ENCODE results near the gene NCOR2. TPM values are rescaled to one million over a fixed set of nuclear protein-coding genes. Genes with fewer than 3 reads are reported as not detected.

NCOR2 gene
- total RNA-seq, 1 donor from 2014 or later = 132 TPM

DNA sequence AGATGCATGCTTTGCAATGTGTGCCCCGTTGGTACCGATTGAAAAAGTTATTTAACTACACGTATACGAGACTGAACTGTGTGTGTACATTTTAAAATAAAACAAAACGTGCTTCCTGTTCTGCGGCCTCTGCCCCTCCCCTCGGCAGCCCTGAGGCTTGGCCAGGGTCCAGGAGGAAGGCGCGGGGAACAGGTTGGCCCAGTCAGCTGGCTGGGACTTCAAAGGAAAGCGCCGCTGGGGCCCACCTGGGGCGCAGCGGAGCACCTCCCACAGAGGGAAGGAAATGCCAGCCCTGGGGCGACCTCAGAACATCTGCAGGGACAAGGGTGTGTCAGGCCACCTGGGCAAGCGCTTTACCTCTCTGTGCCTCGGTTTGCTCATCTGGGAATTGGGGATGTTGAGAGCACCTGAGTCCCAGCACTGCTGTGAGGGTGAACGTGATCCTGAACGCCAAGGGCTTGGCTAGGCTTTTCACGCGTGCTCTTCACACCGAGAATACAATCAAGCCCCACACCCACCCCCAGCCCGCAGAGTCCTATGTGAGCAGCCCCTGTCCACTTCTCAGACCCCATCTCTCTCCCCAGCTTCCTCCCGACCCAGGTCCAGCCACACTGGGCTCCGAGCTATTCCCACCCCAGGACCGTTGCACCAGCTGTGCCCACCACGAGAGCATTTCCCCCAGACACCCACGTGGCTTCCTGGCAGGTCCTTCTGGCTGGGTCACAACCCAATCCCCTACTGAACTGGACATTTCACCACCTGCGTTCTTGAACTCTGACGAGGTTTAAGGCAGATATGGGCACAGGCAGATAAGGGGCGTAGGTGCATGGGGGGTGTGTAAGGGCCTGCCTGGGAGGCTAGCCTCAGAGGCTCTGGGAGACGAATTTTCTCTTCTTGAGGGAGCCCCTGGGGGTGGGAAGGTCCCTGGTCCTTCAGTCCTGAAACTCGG lies 41.9 kb upstream of the NCOR2 start:
- H3K27ac Mint-ChIP-seq (ENCODE audit: unreplicated experiment) = no peak overlapping the region
- peaks cover 3% of the 10 kb centered on the region for H3K36me3 Mint-ChIP-seq (ENCODE audit: low read depth, unreplicated experiment)

DNA sequence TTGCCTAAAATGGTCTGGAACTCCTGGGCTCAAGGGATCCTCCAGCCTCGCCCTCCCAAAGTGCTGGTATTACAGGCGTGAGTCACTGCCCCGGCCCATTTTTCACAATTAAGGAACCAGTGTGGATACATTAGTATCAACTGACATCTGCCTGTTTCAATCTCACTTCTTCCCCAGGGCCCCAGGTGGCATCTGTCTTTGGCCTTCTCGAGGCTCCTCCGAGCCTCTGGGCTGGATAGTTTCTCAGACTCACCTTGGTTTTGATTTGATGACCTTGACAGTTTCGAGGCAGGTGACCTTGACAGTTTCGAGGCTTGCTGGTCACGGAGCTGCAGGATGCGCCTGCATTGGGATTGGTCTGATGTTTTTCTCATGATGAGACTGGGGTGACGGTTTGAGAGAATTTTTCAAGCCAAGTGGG lies 41.0 kb upstream of the NCOR2 start:
- H3K27me3 Mint-ChIP-seq (ENCODE audit: unreplicated experiment) = peaks cover 7% of the 10 kb centered on the region
- no peak overlapping the region for H3K27ac Mint-ChIP-seq (ENCODE audit: unreplicated experiment)
- H3K9me3 Mint-ChIP-seq (ENCODE audit: unreplicated experiment) = no peaks in the 10 kb centered on the region

More for the DNA sequence above, 41.9 kb upstream of the NCOR2 start:
- peaks cover 10% of the 10 kb centered on the region for H3K4me1 Mint-ChIP-seq (ENCODE audit: unreplicated experiment)
- no peaks in the 10 kb centered on the region for H3K9me3 Mint-ChIP-seq (ENCODE audit: unreplicated experiment)
- H3K4me3 Mint-ChIP-seq (ENCODE audit: unreplicated experiment) = no peak overlapping the region
- TF ChIP-seq, protein P1, sequence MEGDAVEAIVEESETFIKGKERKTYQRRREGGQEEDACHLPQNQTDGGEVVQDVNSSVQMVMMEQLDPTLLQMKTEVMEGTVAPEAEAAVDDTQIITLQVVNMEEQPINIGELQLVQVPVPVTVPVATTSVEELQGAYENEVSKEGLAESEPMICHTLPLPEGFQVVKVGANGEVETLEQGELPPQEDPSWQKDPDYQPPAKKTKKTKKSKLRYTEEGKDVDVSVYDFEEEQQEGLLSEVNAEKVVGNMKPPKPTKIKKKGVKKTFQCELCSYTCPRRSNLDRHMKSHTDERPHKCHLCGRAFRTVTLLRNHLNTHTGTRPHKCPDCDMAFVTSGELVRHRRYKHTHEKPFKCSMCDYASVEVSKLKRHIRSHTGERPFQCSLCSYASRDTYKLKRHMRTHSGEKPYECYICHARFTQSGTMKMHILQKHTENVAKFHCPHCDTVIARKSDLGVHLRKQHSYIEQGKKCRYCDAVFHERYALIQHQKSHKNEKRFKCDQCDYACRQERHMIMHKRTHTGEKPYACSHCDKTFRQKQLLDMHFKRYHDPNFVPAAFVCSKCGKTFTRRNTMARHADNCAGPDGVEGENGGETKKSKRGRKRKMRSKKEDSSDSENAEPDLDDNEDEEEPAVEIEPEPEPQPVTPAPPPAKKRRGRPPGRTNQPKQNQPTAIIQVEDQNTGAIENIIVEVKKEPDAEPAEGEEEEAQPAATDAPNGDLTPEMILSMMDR (IDR thresholded peaks at IDR 0.05; ENCODE audit: unreplicated experiment) = no peak
- peaks cover 6% of the 10 kb centered on the region for H3K27me3 Mint-ChIP-seq (ENCODE audit: unreplicated experiment)
- DNase-seq (ENCODE audit: low spot score) = no peak

DNA sequence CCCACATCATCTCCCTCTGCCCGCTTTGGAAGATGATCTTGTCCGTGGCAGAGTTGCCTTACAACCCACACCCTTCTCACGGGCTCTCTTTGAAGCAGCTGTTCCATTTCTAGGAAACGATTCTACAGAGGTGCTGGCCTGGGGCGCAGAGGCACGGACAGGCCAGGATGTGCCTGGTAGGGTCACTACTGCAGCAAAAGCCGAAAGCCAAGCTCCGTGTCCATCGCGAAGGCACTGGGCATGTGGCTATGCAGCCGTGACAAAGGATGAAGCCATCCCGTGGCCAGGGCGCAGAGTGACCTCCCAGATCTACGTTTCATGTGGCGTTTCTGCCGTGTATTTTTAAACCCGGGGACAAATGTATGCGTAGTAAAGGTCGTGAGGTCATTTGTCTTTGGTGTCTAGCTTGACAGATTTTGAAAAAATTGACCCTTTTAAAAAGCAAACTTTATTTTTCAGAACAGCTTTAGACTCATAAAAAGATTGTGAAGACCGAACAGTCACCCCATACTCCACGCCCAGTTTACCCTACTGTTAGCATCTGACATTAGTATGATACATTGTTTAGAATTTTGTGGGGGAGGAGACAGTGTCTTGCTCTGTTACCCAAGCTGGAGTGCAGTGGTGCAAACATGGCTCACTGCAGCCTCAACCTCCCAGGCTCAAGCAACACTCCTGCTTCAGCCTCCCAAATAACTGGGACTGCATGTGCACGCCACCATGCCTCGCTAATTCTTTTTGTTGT lies 40.4 kb upstream of the NCOR2 start:
- Mint-ChIP-seq H3K27me3 (ENCODE audit: unreplicated experiment) (peaks cover 7% of the 10 kb centered on the region), H3K9me3 (ENCODE audit: unreplicated experiment) (no peaks in the 10 kb centered on the region), H3K27ac (ENCODE audit: unreplicated experiment) (no peak overlapping the region), H3K36me3 (ENCODE audit: low read depth, unreplicated experiment) (peaks cover 3% of the 10 kb centered on the region), H3K4me1 (ENCODE audit: unreplicated experiment) (peaks cover 10% of the 10 kb centered on the region), H3K4me3 (ENCODE audit: unreplicated experiment) (no peak overlapping the region)
- TF ChIP-seq, protein P1 (IDR thresholded peaks at IDR 0.05; ENCODE audit: unreplicated experiment) = no peak
- DNase-seq (ENCODE audit: low spot score) = no peak

More for the DNA sequence above, 41.0 kb upstream of the NCOR2 start:
- H3K4me3 Mint-ChIP-seq (ENCODE audit: unreplicated experiment) = no peak overlapping the region
- H3K36me3 Mint-ChIP-seq (ENCODE audit: low read depth, unreplicated experiment) = peaks cover 3% of the 10 kb centered on the region
- TF ChIP-seq, protein P1 (IDR thresholded peaks at IDR 0.05; ENCODE audit: unreplicated experiment) = no peak
- H3K4me1 Mint-ChIP-seq (ENCODE audit: unreplicated experiment) = peaks cover 10% of the 10 kb centered on the region
- no peak for DNase-seq (ENCODE audit: low spot score)

DNA sequence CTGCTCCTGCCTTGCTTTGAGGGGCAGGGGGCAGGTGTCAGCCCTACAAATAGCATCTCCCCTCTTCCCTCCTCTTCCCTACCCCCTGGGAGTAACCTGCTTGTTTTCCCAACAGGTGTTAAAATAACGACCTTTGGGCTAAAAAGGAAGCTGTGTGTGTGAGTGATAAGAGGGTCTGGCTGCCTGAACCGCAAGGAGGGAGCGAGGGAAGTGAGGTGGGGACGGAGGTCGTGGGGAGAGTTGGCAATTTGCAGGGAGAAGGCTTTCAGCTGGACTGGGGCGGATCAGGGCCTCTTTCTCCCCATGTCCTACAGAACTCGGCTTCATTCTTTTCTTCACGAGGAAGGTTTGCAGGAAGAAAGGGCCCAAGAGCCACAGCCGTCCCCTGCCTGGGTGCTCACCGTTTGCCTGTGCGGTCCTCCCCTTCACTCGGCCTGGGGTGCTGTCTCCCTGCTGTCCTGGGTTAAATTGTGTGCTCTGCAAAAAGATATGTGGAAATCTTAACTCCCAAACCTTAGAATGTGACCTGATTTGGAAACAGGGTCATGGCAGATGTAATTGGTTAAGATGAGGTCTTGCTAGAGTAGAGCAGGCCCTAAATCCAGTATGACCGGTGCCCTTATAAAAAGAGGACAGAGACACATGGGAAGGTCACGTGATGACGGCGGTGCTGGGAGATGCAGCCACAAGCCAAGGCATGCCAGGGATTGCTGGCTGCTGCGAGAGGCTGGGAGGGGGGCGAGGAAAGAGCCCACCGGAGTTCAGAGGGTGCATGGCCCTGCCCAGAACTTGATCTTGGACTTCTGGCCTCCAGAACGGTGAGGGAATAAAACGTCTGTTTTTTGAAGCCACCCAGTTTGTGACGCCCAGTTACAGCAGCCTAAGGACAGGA lies 38.7 kb upstream of the NCOR2 start:
- H3K36me3 Mint-ChIP-seq (ENCODE audit: low read depth, unreplicated experiment) = peaks cover 3% of the 10 kb centered on the region
- peaks cover 10% of the 10 kb centered on the region for H3K4me1 Mint-ChIP-seq (ENCODE audit: unreplicated experiment)
- H3K27me3 Mint-ChIP-seq (ENCODE audit: unreplicated experiment) = peaks cover 10% of the 10 kb centered on the region
- H3K9me3 Mint-ChIP-seq (ENCODE audit: unreplicated experiment) = no peaks in the 10 kb centered on the region
- no peak for DNase-seq (ENCODE audit: low spot score)
- H3K27ac Mint-ChIP-seq (ENCODE audit: unreplicated experiment) = no peak overlapping the region
- no peak overlapping the region for H3K4me3 Mint-ChIP-seq (ENCODE audit: unreplicated experiment)
- TF ChIP-seq, protein P1 (IDR thresholded peaks at IDR 0.05; ENCODE audit: unreplicated experiment) = no peak

Measured in endothelial cell (in vitro differentiated cells).